Stimulated activated CD8-positive, alpha-beta memory T cell treated with anti-CD3 and anti-CD28 coated beads, Interleukin-4, amount 100 ng/mL, for 24 hours (primary cell): ENCODE data around the gene SSBP3.
A peak's percentile ranks its signal among the peaks of the same experiment; 100 is the strongest.
"Not testable (repeated sequence)": the region's sequence is repeated elsewhere in the genome, so short reads cannot be mapped to it uniquely, and the experiment has no call there.

Experiments
- DNase-seq: peaks from one replicate; pipeline ENCODE4 v3.0.0-alpha.2; 2020; ENCODE audit warnings: low read depth

SSBP3 gene

DNA sequence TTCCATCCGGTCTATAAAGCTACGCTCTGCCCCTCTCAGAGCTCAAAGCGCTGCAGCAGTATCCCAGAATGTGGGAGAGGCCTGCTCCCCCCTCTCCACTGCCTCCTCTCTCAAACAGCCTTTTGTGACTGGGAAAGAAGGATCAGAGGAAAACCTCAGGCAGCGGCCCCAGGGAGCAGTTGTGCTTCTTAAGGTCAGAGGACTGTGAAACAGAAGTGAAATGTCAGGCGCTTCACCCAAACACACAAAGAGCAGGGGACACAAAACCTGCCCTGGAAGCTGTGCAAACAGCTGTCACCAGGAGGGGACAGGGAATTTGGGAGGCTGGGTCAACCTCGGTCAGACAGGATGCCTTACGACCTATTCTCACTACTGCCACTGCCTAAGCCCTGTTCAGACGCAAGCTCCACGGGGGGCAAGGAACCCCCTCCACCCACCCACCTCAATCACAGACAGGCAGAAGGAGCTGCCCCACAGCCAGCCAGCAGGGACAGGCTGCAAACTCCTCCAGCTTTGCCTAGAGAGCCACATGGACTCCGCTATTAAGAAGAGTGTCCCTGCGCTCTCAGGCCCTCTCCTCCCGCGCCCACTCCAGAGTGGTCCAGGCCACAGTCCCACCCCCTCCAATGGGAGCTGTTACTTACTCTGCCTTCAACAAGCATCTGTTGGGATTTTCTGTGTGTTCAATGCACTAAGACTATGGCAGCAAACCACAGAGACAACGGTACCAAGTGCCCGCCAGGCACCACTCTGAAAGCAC, 14.6 kb downstream of the SSBP3 start:
- no peak for DNase-seq

DNA sequence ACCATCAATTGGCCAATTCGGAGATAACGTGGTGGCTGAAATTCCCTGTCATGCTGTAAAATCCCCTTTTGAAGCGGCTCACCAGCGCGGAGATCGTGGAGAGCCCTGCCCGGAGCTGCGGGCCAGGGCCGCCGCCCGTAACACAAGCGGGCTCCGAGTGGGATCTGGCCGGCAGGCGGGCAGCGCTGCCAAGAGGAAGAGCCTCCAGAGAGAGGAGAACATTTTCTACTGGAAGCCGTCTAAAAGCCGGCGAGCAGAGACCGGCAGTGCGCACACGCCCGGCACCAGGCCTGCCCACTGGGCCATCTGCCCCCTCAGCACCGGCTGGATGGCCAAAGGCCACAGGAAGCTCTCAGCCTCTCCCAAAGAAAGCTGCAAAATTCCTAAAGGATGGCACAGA, 15.5 kb downstream of the SSBP3 start:
- DNase-seq: no peak

DNA sequence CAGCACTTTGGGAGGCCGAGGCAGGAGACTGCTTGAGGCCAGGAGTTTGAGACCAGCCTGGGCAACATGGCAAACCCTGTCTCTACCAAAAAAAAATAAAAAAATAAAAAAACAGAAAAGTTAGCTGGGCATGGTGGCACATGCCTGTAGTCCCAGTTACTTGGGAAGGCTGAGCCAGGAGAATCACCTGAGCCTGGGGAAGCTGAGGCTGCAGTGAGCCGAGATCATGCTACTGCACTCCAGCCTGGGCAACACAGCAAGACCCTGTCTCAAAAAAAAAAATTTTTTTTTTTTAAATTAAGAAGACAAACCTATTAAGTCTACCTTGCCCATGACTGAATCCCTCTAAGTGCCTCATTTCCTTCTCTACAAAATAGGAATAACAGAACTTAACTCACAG, 16.6 kb downstream of the SSBP3 start:
- DNase-seq: not testable (repeated sequence)

DNA sequence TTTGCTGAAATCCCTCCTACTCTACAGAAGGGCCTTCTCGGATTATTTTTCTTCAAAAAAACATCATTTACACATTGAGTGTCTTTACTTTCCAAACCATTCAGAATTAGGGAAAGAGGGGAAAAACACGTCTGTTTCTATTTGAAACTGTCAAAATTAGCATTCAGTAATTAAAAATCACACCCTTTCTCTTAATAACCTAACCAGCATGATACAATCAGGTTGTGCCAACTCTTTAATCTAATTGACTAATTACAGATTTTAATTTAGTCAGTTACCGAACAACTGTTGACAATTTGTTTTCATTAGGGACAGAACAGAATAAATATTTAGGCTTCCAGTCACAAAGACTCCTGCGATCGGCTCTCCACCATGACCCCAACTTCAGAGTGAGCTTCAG, 18.8 kb downstream of the SSBP3 start:
- DNase-seq: no peak

DNA sequence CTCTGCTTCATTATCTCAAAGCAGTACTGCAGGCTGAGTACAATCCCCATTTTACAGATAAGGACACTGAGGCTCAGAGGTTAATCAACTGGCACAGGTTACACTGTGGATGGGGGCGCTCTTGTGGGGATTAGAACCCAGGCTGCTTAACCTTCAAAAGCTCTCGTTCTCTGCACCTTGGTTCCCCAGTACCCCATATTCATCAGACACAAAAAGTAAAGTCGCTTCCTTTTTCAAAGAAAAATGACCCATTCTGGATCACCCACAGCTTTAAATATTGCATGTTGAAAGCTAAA, 20.5 kb downstream of the SSBP3 start:
- DNase-seq: no peak

- no peak for DNase-seq
Measured at GRCh38 chr1:54384918-54385726, 21.1 kb downstream of the SSBP3 start.

DNA sequence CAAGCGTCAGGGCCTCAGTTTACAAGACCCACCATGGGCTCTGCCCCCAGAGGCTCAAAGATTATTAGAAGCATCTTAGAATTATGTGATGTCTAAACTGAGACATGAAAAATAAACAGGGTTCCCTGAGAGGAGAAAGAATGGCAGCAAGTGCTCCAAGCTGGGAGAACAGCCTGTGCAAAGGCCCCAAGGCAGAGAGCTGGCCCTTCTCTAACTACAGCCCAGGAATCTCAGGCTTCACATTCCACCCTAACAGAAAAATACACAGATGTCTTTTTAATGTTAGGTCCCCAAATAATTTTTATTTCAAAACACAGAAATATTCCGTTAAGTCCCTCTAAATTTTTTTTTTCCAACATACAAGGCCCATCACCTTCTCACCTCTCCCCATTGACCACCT, 21.7 kb downstream of the SSBP3 start:
- no peak for DNase-seq

DNA sequence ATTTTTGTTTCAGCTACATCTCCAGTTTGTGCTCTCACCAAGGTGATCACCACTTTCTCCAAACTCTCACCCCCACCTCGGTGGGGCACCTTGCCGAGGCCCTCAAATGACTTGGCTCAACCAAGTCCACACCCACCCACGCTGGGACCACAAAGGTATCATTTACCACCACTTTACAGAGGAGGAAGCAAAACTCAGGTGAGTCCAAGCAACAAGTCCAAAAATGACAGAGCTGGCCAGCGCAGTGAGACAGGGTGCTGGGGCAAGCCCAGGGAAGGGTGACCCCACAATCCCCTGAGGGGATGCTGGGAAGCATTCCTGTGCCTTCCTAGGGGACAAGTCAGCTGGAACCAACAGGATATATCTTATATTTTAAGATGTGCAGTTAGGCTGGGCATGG, 24.7 kb downstream of the SSBP3 start:
- no peak for DNase-seq

DNA sequence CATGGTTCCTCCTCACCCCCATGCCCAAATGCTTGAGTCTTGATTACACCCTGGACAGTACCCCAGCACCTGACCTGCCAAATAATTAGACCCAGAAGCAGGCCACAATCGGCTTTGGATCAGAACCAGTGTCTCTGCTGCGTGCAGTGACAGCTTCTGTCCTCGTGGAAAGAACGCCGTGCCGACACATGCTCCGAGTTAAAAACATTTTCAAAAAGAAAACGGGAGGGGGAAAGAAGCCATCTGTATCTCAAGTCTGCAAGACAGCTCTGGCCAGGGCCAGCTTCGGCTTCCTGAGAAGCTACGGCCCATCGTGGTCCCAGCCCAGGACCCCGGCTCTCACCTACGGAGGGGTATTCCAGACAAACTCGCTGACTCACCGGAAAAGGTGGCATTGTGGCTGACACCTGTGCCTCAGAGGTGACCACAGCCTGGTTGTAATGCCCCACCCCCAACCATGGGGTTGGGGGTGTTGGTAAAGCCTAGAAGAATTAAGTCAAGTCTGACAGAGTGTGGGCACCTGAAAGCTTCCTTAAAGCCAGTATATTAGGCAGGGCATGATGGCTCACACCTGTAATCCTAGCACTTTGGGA, 25.8 kb downstream of the SSBP3 start:
- DNase-seq: no peak

DNA sequence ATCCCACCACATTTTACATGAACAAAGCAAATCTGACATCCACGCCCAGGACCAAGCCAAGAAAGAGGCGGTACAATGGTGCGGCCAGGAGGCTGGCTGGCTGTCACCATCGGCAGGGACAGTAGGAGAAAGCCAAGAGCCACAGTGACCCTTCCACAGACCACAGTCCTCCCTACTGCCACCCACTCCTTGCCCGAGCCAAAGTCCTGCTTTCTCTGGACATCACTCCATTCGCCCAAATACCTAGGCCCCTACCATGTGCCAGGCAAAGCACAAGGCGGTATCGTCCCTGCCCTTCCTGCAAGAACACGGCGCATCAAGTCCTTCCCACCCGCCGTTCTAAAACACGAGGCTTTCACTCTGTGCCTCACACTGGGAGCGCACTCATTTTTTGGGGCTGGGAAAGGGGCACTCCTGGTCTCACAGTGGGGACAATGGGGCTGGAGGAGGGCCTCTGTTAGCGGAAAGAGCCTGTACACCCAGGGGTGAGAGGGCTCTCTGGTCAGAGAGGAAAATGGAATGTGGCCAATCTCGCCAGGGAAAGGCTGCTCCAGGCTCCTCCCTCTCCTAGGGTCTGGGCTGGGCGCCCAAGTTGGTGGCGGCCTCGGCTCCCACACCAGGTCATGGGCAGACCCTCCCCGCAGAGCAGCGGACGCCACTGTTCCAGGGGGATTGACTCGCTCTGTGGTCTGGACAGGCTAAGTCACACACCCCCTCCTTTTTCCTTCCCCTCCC, 26.5 kb downstream of the SSBP3 start:
- DNase-seq: no peak

GRCh38 chr1:54378874-54379554, 27.2 kb downstream of the SSBP3 start:
- DNase-seq: no peak

GRCh38 chr1:54378157-54378873, 27.9 kb downstream of the SSBP3 start:
- DNase-seq: no peak

GRCh38 chr1:54377040-54377691, 29.0 kb downstream of the SSBP3 start:
- no peak for DNase-seq

- DNase-seq: no peak
Measured at GRCh38 chr1:54376430-54377039, 29.7 kb downstream of the SSBP3 start.

DNA sequence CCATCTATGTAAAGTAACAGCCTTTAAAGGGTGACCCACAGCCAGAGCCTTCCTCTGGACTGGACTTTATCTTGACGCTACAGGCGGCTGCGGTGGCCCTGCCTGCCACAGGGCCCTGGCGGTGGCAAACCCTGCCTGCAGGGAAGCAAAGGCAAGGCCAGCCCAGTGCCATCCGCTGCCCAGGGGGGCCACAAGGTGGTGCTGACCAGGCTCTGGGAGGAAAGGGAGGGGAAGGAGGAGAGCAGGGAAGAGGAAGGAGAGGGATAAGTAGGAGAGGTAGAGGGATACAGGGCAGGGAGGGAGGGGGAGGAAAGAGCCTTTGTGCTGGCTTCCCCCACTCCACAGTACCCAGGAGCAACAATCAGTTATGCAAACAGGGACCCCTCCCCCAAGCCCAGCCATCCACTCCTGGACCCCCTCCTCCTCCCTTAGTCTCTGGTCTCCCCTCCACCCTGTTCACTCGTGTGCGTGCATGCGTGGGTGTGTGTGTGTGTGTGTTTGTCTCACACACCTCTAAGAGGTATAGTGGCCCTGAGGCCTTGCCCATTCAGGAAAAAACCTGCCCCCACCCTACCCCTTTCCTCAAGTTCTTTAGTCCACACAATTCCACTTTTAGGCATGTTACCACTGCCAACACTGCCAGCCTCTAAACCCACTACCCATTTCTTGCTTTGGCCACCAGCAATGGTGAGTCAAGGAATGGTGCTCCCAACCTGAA, 30.3 kb downstream of the SSBP3 start:
- DNase-seq: no peak

DNA sequence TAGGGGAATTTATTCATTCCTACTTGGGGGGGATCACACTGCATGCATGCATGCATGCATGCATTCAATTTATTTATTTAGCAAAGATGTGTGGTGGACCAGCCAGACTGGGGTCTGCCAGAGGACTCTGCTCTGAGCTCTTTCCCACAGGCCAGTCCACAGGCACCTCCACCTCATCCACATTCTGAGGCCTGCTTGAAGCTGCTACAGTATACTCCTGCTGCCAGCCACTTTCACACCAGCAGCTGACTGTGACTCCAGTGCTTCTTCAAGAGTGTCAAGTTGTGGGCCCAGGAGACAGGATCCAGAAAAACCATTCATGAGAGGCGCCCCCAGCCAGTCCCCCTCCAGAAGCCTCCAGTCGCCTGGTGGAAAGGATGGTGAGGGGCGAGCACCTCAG, 30.9 kb downstream of the SSBP3 start:
- DNase-seq: no peak

DNA sequence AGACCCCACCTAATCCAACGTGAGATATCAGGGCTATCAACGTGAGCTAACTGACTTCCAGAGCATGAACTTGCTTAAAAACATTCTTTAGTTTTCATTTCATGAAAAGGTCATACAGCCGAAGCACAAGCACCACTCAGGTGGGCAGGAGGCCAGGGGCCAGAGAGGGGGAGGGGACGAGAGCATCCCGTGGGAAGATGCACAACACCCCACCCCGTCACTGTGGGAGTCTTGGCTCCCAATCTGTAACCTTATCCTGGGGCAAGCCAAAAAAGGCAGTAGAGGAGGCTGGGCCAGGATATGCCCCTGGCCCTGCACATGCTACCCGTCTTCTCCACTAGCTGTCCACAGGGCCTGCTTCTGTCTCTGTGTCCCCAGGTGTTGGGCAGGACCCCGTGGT, 31.4 kb downstream of the SSBP3 start:
- DNase-seq: no peak

GRCh38 chr1:54372978-54373377, 33.2 kb downstream of the SSBP3 start:
- DNase-seq: peak; percentile 14

GRCh38 chr1:54371942-54372275, 34.3 kb downstream of the SSBP3 start:
- no peak for DNase-seq
